ENCODE results near the gene MORN1.

GRCh38 chr1:2315674-2316450, 75.5 kb downstream of the MORN1 start:
- TF ChIP-seq, protein P1, sequence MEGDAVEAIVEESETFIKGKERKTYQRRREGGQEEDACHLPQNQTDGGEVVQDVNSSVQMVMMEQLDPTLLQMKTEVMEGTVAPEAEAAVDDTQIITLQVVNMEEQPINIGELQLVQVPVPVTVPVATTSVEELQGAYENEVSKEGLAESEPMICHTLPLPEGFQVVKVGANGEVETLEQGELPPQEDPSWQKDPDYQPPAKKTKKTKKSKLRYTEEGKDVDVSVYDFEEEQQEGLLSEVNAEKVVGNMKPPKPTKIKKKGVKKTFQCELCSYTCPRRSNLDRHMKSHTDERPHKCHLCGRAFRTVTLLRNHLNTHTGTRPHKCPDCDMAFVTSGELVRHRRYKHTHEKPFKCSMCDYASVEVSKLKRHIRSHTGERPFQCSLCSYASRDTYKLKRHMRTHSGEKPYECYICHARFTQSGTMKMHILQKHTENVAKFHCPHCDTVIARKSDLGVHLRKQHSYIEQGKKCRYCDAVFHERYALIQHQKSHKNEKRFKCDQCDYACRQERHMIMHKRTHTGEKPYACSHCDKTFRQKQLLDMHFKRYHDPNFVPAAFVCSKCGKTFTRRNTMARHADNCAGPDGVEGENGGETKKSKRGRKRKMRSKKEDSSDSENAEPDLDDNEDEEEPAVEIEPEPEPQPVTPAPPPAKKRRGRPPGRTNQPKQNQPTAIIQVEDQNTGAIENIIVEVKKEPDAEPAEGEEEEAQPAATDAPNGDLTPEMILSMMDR (IDR thresholded peaks at IDR 0.05; ENCODE audit: low read depth, low read length, poor library complexity, severe bottlenecking) = no peak
- TF ChIP-seq EZH2phosphoT487 (IDR thresholded peaks at IDR 0.05; ENCODE audit: borderline replicate concordance, low read length) = no peak
